ENCODE measurements around the gene KCNG1. TPM values are rescaled to one million over a fixed set of nuclear protein-coding genes. Genes with fewer than 3 reads are reported as not detected.
A peak's percentile ranks its signal among the peaks of the same experiment; 100 is the strongest.

KCNG1 gene
- total and polyA plus RNA-seq, 2 of the 4 experiments (the other 2 are of a cell fraction), result 23.7 to 51.4 TPM

GRCh38 chr20:51037532-51038115 lies 14.7 kb upstream of the KCNG1 start:
- H4K91ac ChIP-seq (ENCODE audit: insufficient read depth, low read depth, low read length), result peak overlapping the region; percentile 15; the same call in 1 of the 2 replicates
- no peak overlapping the region for H4K5ac ChIP-seq (ENCODE audit: low read depth, low read length)
- H2BK120ac ChIP-seq (ENCODE audit: low read depth, low read length), result no peak overlapping the region
- H3K79me1 ChIP-seq (ENCODE audit: low read depth in 1 of 2, low read length in 2 of 2), result no peaks in the 10 kb centered on the region
- H2BK15ac ChIP-seq (ENCODE audit: low read depth, low read length), result no peak overlapping the region
- no peak overlapping the region for H2AK9ac ChIP-seq (replicated peaks; ENCODE audit: low read depth, low read length, poor library complexity)
- H3K4me3 ChIP-seq (ENCODE audit: insufficient read depth, low read depth, low read length), result no peak overlapping the region
- no peak for DNase-seq
- H2AK5ac ChIP-seq (ENCODE audit: low read depth, low read length), result no peak overlapping the region
- no TSS peak for BruUV-seq (replicated peaks)
- H3K14ac ChIP-seq (replicated peaks; ENCODE audit: low read depth, low read length), result no peak overlapping the region
- H3K9me1 ChIP-seq (ENCODE audit: insufficient read depth, low read length), result peaks cover 12% of the 10 kb centered on the region
- ATAC-seq (ENCODE audit: low read depth), result no peak
- dilution Hi-C loops (cut with HindIII; ENCODE audit: low sequenced_read_pairs, unreplicated experiment) (no loop called here), in situ Hi-C loops (cut with MboI; ENCODE audit: low sequenced_read_pairs) (no loop called here), intact Hi-C loops (cut with micrococcal nuclease) (no loop called here)
- H3K27ac ChIP-seq (ENCODE audit: insufficient read depth, low read length), result no peak overlapping the region
- POLR2A ChIA-PET (ENCODE audit: unreplicated experiment), result no interaction called here
- H3K4ac ChIP-seq (ENCODE audit: low read depth, low read length), result no peak overlapping the region
- no peak overlapping the region for H2BK5ac ChIP-seq (ENCODE audit: low read depth, low read length, poor library complexity, severe bottlenecking)
- no peak overlapping the region for H3K23ac ChIP-seq (ENCODE audit: low read depth, low read length)
- H4K20me1 ChIP-seq (ENCODE audit: insufficient read depth, low read length), result no peaks in the 10 kb centered on the region
- 0 out of 2 replicates have a peak overlapping the region, but pooled peaks have one; percentile 20 for H2BK20ac ChIP-seq (ENCODE audit: low read depth, low read length)
- H3K56ac ChIP-seq (ENCODE audit: extremely low read depth, insufficient read depth, low read length), result no peak overlapping the region
- WGBS, 2 experiments (ENCODE audit: extremely low coverage in 2 of 2, insufficient read length in 1 of 2), result 67% methylated on average over 1 of the region's 14 CpGs; no CpG with 5 or more reads in 1 of the 2 experiments
- no peaks in the 10 kb centered on the region; the same call in 1 of the 2 replicates for H3K27me3 ChIP-seq (ENCODE audit: control insufficient read depth, insufficient read depth, low read length)
- H3K36me3 ChIP-seq (ENCODE audit: control insufficient read depth, insufficient read depth, low read length), result no peaks in the 10 kb centered on the region
- CTCF ChIA-PET, result no interaction called here
- H3K9ac ChIP-seq (ENCODE audit: low read depth, low read length), result no peak overlapping the region
- H3K4me1 ChIP-seq (ENCODE audit: control insufficient read depth, insufficient read depth, low read length), result peaks cover 8% of the 10 kb centered on the region
- H3K18ac ChIP-seq (ENCODE audit: low read depth, low read length), result no peak overlapping the region
- TF ChIP-seq SMC3 (IDR thresholded peaks at IDR 0.05; ENCODE audit: low read depth, low read length) (no peak), ELK1 (IDR thresholded peaks at IDR 0.05; ENCODE audit: borderline replicate concordance, low read depth, low read length) (no peak), USF2 (IDR thresholded peaks at IDR 0.05; ENCODE audit: low read depth, low read length) (no peak), RFX5 (IDR thresholded peaks at IDR 0.05; ENCODE audit: low read depth, low read length) (no peak)
- no peak overlapping the region for H2AFZ ChIP-seq (replicated peaks; ENCODE audit: low read length, poor library complexity)
- H4K8ac ChIP-seq (ENCODE audit: low read depth in 2 of 2, low read length in 2 of 2), result no peak overlapping the region
- no peak overlapping the region for H3K4me2 ChIP-seq (ENCODE audit: low read depth, low read length)
- H3K9me3 ChIP-seq (ENCODE audit: control insufficient read depth, insufficient read depth, low read length), result no peaks in the 10 kb centered on the region

Measured in IMR-90 (cell line).